Body of pancreas (tissue), 4 donors: ENCODE results near the gene DMBX1.

ENCODE experiments used
- POLR2A ChIP-seq, 3 donors: fragments of 450-650 bp; IDR thresholded peaks; one replicate each; pipeline ENCODE4 v1.6.1; 2016; ENCODE audit warnings: antibody characterized with exemption in 3 of 3, mild to moderate bottlenecking in 2 of 3
- TF ChIP-seq, protein P1 (sequence below), 7 experiments: fragments of 450-650 bp in 4 of 7; fragments of 200-600 bp in 3 of 7; sonication (generic) in 3 of 7; IDR thresholded peaks; one replicate each; pipeline ENCODE4 v1.5.1; 2016 to 2019; ENCODE audit warnings: antibody characterized with exemption in 7 of 7

DNA sequence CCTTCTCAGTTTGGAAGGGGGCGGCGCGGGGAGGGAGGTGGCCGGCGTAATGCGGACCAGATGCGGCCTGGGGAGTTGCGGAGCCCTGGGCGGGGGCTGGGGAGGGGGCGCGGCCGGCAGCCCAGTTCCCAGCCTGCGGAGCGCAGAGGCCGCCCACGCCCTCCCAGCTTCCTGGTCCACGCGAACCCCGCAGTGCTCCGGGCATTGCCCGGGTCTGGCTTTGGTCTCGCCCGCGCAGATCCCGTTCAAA is 695 bp downstream of the DMBX1 start:
- no peak for TF ChIP-seq POLR2A (IDR thresholded peaks at IDR 0.05)
- TF ChIP-seq, protein P1, sequence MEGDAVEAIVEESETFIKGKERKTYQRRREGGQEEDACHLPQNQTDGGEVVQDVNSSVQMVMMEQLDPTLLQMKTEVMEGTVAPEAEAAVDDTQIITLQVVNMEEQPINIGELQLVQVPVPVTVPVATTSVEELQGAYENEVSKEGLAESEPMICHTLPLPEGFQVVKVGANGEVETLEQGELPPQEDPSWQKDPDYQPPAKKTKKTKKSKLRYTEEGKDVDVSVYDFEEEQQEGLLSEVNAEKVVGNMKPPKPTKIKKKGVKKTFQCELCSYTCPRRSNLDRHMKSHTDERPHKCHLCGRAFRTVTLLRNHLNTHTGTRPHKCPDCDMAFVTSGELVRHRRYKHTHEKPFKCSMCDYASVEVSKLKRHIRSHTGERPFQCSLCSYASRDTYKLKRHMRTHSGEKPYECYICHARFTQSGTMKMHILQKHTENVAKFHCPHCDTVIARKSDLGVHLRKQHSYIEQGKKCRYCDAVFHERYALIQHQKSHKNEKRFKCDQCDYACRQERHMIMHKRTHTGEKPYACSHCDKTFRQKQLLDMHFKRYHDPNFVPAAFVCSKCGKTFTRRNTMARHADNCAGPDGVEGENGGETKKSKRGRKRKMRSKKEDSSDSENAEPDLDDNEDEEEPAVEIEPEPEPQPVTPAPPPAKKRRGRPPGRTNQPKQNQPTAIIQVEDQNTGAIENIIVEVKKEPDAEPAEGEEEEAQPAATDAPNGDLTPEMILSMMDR (IDR thresholded peaks at IDR 0.05): no peak
